HUES64 (cell line): ENCODE measurements around the gene ZNF552.

Experiments
- H3K27ac ChIP-seq: 2 replicates; pipeline ENCODE4 v1.7.0; 2013; ENCODE audit warnings: low read depth, low read length, inconsistent platforms
- H3K27me3 ChIP-seq: 2 replicates; pipeline ENCODE4 v1.6.1; 2013; ENCODE audit warnings: mild to moderate bottlenecking, low read length; ENCODE audit not compliant: insufficient read depth
- H3K36me3 ChIP-seq: 2 replicates; pipeline ENCODE4 v1.6.1; 2013; ENCODE audit warnings: mild to moderate bottlenecking, low read length; ENCODE audit not compliant: insufficient read depth
- H3K4me1 ChIP-seq: 2 replicates; pipeline ENCODE4 v1.6.1; 2013; ENCODE audit warnings: mild to moderate bottlenecking, low read length, moderate library complexity; ENCODE audit not compliant: insufficient read depth
- H3K4me3 ChIP-seq: 2 replicates; pipeline ENCODE4 v1.5.1; 2013; ENCODE audit warnings: mild to moderate bottlenecking, low read length, moderate library complexity
- H3K9ac ChIP-seq: 2 replicates; pipeline ENCODE4 v1.6.1; 2013; ENCODE audit warnings: mild to moderate bottlenecking, low read depth, low read length
- H3K9me3 ChIP-seq: 2 replicates; pipeline ENCODE4 v1.6.1; 2013; ENCODE audit warnings: low read depth, low read length; ENCODE audit not compliant: insufficient read depth
- WGBS: fragments of 150-250, 120-280 bp; methylation state at CpG from one replicate; pipeline ENCODE4 v1.1.7; 2013; ENCODE audit warnings: missing lambda C conversion rate; 5-methylcytosine and 5-hydroxymethylcytosine counted together

Gene ZNF552

GRCh38 chr19:57771417-57771816, 43.3 kb downstream of the ZNF552 start:
- H3K27ac ChIP-seq, result no peak overlapping the region
- H3K4me3 ChIP-seq, result no peak overlapping the region
- no peaks in the 10 kb centered on the region for H3K9me3 ChIP-seq
- no peak overlapping the region for H3K9ac ChIP-seq
- 93% methylated on average over 4 of the region's 4 CpGs for WGBS
- H3K4me1 ChIP-seq, result no peaks in the 10 kb centered on the region
- H3K27me3 ChIP-seq, result no peaks in the 10 kb centered on the region
- H3K36me3 ChIP-seq, result peaks cover 37% of the 10 kb centered on the region

- Histone ChIP-seq H3K9ac (peak within 1 kb of the TSS; percentile 66), H3K4me1 (no peaks in the 10 kb centered on the region), H3K27ac (peak within 1 kb of the TSS; percentile 70; the same call in 1 of the 2 replicates), H3K4me3 (peak within 1 kb of the TSS; percentile 74), H3K9me3 (no peaks in the 10 kb centered on the region), H3K27me3 (no peaks in the 10 kb centered on the region), H3K36me3 (peaks cover 27% of the 10 kb centered on the region)
- WGBS, result 4% methylated on average over 61 of the region's 61 CpGs
These were observed 45.2 kb downstream of the ZNF552 start, which contains the start of gene ZNF586 for GRCh38 chr19:57769345-57770131. Gene ZNF586 (plus strand): TSS chr19:57769676. CDS start chr19:57769843, 167 bp downstream.

- 99% methylated on average over 2 of the region's 2 CpGs for WGBS
- Histone ChIP-seq H3K27me3 (no peaks in the 10 kb centered on the region), H3K4me3 (no peak overlapping the region), H3K36me3 (peaks cover 65% of the 10 kb centered on the region), H3K9me3 (no peaks in the 10 kb centered on the region), H3K4me1 (no peaks in the 10 kb centered on the region), H3K27ac (no peak overlapping the region), H3K9ac (no peak overlapping the region)
These were observed 55.6 kb downstream of the ZNF552 start for GRCh38 chr19:57759096-57759495.

- H3K27ac ChIP-seq, result no peak overlapping the region
- H3K9me3 ChIP-seq, result no peaks in the 10 kb centered on the region
- H3K9ac ChIP-seq, result no peak overlapping the region
- no peak overlapping the region for H3K4me3 ChIP-seq
- no peaks in the 10 kb centered on the region for H3K4me1 ChIP-seq
- no peaks in the 10 kb centered on the region for H3K27me3 ChIP-seq
- H3K36me3 ChIP-seq, result peaks cover 77% of the 10 kb centered on the region
- WGBS, result 86% methylated on average over 1 of the region's 2 CpGs
These were observed 56.8 kb downstream of the ZNF552 start for GRCh38 chr19:57757941-57758340.
